Measurements from ENCODE around the gene NPAS4.
"Not testable (repeated sequence)": the region's sequence is repeated elsewhere in the genome, so short reads cannot be mapped to it uniquely, and the experiment has no call there.

The NPAS4 gene

DNA sequence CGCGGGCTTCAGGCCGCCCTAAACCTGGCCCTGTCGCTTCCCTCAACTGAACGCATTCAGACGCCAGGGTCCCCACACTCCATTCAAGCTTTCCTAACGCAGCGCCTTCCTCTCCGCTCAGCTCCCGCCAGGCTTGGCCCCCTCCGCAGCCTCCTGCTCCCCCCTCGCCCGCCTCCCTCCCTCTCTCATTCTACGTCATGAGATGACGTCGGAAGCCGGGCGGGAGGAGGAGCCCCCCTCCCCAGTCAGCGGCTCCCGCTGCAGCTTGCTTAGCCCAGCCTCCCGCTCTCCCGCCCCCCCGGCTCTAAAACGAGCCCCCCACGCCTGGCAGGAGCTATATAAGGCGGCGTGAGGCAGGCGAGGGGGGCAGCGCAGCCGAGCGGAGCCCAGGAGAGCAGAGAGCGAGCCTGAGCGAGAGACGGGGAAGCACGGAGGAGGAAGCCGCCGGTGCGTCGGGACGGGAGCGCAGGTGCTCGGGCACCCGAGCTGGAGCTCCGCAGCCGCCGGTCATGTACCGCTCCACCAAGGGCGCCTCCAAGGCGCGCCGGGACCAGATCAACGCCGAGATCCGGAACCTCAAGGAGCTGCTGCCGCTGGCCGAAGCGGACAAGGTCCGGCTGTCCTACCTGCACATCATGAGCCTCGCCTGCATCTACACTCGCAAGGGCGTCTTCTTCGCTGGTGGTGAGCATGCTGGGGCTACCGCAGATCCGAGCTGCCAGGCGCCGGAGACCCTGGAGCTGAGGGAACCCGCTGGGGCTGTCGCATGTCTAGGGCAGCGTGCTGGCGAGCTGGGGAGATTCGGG lies at the start of gene NPAS4:
Gene NPAS4 (plus strand): TSS at position 365 of the 806 bp plus-strand sequence. CDS start 145 bp downstream, at position 510.
- DNase-seq (ENCODE audit: low read depth): no peak

DNA sequence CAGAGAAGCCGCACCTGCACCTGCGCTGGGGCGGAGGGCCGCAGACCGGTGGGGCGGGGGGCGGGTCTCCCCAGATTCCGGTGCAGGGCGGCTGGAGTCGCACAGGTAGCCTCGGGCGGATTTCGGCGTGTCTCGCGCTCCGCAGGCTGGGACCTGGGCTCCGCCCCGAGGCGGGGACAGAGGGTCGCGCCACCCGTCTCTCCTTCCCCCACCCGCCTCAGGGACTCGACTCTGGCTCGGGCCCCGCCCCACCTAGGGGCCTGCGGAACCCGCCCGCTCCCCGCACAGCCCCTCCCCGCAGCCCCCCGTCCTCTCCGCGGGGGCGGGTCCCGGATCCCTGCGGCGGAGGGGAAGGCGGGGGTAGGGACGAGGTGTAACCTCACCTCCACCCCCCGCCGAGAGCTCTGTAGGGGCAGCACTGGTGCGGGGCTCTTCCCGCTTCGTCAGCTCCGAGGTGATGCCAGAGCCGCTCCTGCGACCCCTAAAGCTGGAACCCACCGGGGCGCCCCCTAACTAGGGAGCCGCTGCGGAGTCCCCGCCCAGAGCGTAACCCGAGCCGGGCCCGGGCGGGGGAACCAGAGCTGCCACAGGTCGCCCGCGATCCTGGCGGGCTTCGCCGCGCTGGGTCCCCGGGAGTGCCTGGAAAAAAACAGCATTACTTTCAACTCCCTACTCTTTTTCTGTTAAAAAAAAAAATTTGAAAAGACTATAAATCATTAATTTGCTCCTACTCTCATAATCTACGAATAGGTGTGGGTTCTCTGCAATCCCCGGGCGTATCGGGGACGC lies 49.0 kb upstream of the NPAS4 start, which contains the start of gene SLC29A2:
Gene SLC29A2 (minus strand): TSS at position 134 of the 789 bp plus-strand sequence. CDS start 169 bp downstream, outside the sequence.
- peak; percentile 70 for DNase-seq (ENCODE audit: low read depth)

DNA sequence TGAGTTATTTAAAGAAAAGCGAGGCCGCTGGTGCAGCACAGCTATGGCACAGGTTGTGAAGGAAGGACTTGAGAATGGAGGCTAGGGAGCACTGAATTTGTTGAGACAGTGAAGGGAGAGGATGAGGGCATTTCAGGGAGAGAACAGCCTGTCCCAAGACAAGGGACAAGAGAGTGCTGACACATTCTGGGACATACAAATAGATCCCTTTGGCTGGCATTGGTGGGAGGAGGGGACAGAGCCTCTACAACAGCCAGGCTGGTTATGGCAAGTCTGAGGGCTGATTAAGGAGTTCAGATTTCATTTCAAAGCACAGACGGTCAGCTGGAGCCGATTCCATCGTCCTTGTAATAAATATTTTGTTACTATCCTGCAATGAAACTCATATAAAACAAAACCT lies 47.6 kb upstream of the NPAS4 start:
- DNase-seq (ENCODE audit: low read depth): no peak

DNA sequence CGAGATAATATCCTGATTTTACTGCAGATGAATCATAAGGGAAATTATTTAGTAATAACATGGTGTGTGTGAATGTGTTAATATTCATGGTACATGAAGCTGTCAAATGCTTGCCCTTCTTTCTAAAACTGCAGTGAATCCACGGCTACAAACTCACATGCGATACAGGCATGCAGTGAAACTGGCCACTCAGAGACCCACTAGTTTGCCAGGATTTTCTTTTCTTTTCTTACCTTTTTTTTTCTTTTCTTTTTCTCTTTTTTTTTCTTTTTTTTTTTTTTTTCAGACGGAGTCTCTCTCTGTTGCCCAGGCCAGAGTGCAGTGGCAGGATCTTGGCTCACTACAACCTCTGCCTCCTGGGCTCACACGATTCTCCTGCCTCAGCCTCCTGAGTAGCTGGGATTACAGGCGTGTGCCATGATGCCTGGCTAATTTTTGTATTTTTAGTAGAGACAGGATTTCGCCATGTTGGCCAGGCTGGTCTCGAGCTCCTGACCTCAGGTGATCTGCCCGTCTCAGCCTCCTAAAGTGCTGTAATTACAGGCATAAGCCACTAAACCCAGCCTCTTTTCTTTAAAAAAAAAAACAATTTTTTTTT lies 47.0 kb upstream of the NPAS4 start:
- DNase-seq (ENCODE audit: low read depth): not testable (repeated sequence)

DNA sequence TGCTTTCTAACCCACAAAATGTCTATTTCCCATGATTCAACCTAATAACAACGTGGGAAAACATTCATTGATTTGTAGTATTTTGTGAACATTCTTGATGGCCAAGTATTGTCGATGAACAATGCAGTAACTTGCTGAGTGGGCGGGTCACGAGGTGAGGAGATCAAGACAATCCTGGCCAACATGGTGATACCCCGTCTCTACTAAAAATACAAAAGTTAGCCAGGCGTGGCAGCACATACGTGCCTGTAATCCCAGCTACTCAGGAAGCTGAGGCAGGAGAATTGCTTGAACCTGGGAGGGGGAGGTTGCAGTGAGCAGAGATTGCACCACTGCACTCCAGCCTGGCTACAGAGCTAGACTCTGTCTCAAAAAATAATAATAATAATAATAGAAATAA lies 40.6 kb upstream of the NPAS4 start:
- not testable (repeated sequence) for DNase-seq (ENCODE audit: low read depth)

DNA sequence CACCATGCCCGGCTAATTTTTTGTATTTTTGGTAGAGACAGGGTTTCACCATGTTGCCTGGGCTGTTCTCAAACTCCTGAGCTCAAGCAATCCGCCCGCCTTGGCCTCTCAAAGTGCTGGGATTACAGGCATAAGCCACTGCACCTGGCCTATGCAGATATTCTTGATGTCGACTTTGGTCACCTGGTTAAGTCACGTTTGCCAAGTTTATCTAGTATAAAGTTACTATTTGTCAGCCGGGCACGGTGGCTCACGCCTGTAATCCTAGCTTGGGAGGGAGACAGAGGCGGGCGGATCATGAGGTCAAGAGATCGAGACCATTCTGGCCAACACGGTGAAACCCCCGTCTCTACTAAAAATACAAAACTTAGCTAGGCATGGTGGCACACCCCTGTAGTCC lies 36.5 kb upstream of the NPAS4 start:
- DNase-seq (ENCODE audit: low read depth): not testable (repeated sequence)

DNA sequence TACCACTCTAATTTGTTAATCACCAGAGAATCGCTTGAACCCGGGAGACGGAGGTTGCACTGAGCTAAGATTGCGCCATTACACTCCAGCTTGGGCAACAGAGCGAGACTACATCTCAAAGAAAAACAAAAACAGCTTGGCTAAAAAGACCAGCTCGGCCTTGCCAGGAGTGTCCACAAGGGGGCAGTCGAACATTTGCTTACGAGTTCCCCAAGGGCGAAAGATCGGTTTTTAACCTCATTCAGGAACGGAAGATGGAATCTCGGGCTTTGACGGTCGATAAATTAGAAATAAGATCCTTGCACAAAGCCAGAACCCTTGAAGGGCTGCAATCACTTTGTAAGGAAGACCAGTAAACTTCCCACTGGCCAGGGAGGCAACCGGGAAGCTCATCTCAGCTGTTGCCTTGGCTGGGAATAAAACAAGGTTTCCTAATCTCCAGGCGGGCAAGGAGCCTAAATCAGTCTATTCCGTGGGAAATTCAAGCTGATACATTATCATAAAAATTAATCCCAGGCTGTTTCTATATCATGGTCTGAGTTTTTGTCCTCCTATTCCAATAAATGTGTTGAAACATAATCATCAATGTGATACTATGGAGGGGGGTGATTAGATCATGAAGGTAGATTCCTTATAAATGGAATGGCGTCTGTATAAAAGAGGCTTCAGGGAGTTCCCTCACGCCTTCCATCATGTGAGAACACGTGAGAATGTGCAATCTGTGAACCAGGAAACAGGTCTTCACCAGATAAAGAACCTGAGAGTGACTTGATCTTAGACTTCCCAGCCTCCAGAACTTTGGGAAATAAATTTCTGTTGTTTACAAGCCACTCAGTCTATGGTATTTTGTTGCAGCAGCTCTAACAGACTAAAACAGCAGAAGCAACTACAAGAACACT lies 34.4 kb upstream of the NPAS4 start:
- DNase-seq (ENCODE audit: low read depth): peak; percentile 41

DNA sequence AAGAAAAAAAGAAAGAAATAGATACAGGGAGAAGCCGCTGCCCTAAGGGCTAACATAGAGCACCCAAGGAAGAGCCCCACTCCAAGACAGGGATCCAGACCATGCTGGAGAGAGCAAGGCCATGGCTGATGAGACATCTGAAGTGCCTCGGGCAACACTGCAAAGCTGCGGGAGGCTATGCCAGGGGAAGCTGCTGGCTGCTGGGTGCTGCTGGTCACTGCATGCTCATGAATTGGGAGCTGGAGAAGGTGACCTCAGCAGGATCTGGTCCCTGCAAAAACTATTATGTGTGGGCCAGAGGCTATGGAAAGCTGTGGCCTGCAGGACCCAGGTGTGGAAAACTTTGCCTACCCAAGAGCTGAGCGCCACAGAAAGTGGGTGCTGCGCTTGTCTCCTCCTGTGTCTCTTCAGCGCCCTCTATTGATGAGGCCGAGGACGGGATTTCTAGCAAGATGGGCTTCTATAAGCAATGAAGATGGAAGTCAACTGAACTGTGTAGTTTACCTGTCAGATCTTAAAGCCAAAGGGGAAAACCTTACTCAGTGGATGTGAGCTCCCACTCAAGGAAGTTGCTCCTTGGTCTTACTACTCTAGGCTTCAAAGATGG lies 32.0 kb upstream of the NPAS4 start:
- peak; percentile 23 for DNase-seq (ENCODE audit: low read depth)

DNA sequence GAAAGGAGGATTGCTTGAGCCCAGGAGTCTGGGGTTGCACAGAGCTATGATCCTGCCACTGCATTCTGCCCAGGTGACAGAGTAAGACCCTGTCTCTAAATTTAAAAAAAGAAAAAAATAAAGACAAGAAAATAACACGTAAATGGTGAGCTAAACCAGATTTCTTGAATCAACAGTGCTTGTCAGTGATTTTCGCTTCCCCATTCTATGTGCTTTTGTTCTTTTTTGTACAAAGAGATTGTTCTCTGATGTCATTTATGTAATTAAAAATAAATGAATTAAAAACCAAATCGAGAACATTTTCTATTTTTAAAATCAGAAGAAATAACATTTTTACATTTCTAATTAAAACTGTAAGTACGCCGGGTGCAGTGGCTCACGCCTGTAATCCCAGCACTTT lies 29.5 kb upstream of the NPAS4 start:
- no peak for DNase-seq (ENCODE audit: low read depth)

DNA sequence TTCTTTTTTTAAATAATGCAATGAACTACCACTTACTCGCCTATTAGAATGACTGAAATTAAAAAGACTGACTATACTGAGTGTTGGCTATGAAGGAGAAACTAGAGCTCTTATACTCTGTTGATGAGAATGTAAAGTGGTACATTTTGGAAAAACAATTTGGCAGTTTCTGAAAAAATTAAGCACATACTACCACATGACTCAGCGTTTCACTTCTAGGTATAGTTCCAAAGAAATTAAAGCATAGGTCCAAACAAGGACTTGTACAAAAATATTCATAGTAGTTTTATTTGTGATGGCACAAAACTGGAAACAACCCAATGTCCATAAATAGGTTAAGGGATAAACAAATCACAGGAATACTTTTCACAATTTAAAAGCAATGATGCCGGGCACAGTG lies 26.9 kb upstream of the NPAS4 start:
- no peak for DNase-seq (ENCODE audit: low read depth)

DNA sequence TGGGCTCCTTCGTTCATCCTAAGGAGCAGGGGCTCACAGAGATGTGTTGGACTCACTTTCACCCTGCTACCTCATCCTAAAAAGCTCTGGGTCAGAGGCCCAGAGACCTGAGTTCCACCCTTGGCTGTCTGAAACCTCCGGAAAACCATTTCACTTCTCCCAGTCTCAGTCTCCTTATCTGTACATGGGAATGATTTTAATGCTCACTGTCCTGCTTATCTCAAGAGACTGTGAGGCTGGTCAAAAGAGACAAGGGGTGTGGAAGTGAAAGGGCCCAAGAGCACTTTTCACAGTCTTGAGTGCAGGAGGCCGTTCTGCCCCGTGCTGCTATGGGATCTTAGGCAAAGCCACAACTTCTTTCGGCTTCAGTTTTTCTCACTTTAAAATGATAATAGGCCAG lies 13.2 kb upstream of the NPAS4 start:
- no peak for DNase-seq (ENCODE audit: low read depth)

DNA sequence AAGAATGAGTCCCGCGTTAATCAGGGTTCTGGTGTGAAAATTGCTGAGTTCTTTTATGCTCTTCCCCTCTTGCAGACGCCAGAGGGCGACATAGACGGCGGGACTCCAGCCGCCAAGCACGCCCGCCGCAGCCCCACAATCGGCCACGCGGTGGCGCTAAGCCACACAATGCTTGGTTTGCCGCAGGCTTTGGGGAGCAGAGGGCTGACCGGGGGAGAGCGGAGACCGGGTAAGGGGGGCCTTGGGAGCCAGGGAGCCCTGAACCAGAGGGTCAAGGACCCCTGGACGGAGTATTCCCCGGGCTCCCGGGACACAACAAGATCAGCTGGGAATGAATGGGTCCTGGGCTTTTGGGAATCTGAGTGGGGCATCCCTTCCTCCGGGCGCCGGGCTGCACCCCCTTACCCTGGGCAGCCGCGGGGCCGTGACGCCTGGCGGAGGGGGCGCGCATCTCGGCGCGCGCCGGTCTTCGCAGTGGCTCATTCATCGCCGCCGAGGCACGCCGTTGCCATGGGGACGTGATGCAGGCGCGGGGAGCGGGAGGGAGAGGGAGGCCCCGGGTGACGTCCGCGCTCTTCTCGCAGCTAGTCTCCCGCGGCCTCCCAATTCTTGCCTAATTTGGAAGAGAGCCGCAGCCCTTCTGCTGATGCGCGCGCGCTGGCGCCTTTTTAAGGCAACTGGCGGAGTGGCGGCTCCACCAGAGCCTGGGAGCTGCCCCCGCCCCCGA lies 12.2 kb upstream of the NPAS4 start:
- peak; percentile 73 for DNase-seq (ENCODE audit: low read depth)

DNA sequence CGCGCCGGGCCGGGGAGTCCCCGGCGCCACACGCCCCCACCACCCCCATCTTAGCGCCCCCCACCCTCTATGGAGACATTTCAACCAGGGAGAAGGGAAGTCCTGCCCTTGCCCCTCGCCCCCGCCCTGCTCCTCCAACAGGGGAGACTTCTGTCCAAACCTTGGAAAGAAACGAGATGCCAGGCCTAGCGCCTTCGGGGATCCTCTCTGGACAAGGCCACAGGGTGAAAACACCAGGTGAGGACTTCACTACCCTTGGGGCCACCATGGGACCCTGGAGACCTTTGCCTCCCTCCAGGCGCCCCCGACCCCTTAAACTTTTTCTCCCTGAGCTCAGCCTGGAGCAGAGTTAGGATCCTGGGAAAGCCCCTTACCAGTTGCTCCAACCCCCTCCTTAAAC lies 11.6 kb upstream of the NPAS4 start:
- DNase-seq (ENCODE audit: low read depth): no peak

DNA sequence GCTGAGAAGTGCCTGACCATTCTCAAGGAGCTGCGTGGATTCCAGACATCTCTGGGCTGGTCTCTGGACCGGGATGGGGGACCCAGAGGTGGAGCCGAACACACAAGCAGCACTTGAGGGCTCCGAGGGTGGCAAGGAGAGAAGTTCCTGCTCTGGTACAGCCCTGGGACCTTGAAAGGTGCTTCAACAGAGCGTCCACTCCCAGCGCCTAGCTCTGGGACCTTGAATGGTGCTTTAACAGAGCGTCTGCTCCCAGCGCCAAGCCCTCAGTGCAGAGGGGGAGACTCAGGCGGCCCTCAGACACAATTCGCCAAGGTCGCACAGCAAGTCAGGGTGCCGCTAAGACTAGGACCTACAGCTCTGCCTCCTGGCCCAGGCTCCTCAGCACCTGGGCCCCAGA lies 10.6 kb upstream of the NPAS4 start:
- no peak for DNase-seq (ENCODE audit: low read depth)

DNA sequence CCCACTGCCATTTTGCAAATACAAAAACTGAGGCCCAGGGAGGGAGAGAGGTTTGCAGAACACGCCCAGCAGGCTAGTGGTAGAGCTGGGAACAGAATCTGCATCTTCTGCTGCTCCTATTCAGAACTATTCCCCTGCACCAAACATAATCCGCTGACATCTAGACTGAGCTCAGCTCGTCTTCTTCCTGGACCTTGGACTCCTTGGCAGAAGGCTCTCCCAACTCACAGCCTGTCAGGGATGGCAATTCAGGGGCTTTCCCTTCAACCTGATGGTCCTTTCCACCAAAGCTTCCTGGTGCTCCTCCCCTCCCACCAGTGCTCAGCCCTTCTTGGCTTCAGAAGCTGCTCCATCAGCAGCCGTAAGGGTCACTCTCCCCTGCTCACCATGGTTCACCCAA lies 9.5 kb upstream of the NPAS4 start:
- DNase-seq (ENCODE audit: low read depth): no peak

DNA sequence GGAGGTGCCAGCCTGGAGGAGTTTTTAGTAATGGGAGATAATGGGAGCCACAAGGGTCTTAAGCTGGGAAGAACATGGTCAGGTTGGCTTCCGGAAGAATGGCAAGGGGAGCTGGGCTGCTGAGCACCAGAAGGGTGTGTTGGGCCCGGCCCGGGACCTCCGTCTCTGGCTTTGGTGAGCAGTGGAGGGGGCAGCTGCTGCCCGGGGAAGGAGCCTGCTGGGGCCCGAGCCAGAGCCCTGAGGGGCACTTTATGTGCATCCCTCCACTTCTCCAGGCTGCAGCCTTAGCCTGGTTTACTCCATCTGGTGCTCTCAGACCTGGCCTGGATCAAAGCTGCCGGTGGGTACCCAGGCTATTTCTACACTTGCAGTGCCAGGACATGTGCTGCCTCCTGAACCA lies 8.7 kb upstream of the NPAS4 start:
- DNase-seq (ENCODE audit: low read depth): no peak

DNA sequence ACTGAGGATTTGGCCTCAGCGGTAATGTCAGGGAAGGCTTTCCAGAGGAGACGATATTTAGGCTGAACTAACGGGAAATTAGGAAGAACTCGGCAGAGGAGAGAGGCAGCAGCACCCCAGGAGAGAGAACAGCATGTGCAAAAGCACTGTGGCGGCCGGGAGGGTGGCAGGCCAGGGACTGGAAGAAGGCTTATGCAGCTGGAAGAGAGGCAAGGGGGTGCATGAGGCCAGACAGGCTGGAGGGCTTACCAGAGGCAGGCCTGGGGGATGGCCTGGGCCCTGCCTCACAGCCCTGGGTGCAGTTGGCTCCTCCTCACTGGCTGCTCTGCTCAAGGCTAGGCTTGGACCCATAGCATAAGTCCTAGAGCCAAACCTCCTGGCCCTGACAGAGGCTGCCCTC lies 7.7 kb upstream of the NPAS4 start:
- DNase-seq (ENCODE audit: low read depth): no peak

DNA sequence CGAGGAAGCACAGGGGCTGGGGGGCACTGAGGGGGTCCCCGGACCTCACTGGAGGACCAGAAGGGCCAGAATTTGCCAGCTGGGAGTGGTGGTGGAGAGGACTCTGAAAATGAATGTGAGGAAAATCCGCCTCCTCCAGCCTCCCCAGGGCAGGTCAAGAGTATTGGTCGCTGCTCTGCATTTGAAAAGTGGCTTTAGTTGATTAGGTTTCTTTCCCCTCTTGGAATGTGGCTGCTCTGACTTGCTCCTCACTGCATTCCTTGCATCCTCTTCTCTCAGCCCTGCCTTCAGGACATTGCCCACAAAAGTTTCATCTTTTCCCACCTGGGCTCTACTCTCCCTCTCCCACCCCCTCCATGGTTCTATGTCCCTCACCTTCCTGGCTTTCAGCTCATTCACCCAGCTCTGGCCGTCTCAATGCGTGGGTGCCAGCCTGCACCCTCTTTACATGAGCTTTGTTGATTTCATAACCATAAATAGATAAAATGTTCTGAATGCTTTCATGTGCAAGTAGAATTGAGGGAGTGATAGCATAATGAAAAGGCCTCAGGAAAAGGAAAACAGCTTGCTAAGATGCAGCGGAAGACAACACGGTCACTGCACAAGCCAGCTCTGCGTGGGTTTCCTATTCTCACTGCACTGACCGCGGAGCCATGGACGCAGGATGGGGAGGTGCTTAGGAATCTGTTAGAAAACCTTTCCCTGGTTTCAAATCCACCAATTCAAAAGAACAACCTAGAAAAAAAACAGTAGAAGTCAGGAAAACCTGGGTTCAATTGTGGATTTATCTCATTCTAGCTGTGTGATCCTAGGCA lies 6.5 kb upstream of the NPAS4 start:
- no peak for DNase-seq (ENCODE audit: low read depth)

DNA sequence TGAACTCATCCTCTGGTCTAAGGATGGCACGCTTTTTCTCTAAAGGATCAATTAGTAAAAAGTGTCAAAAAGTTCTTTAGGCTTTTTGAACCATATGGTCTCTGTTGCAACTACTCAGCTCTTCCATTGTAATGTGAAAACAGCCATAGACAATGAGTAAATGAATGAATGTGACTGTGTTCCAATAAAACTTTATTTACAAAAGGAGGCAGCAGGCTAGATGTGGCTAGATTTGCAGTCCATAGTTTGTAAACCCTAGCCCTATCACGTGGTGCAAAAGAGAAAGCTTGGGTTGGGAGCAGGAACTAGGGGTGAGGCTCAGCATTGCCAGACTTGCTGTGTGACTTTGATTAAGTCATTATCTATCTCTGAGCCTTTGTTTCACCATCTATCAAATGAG lies 5.4 kb upstream of the NPAS4 start:
- DNase-seq (ENCODE audit: low read depth): no peak

DNA sequence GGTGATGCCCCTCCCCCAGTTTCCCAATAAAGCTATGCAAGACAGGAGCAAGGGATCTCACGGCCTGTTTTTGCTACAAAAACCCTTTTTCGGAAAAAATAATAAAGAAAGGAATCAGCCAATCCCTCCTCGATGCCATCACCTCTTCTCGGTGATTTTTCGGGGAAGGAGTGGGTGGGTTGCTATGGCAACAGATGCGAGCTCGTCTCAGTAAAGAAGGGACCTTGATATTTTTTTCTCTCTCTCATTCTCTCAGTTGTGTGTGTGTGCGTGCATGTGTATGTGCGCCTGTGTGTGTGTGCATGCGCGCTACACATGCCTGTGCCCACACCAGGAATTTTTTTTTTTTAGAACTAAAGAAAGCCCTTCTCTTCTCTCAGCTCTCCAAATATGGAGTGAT lies 3.8 kb upstream of the NPAS4 start:
- no peak for DNase-seq (ENCODE audit: low read depth)

Data from T-helper 22 cell (primary cell).